Suprapubic skin (tissue), 3 donors: Measurements from ENCODE around the gene TMEM179.

Experiments
- POLR2A ChIP-seq, 2 donors: fragments of 450-650 bp; IDR thresholded peaks; one replicate each; pipeline ENCODE4 v1.6.1; 2017; ENCODE audit warnings: antibody characterized with exemption in 2 of 2, mild to moderate bottlenecking in 2 of 2, moderate library complexity in 2 of 2
- TF ChIP-seq, protein P1 (sequence below), 2 donors: fragments of 200-600 bp in 1 of 2; fragments of 450-650 bp in 1 of 2; sonication (generic) in 1 of 2; IDR thresholded peaks; one replicate each; pipeline ENCODE4 v1.5.1; 2016 to 2019; ENCODE audit warnings: antibody characterized with exemption in 2 of 2, mild to moderate bottlenecking in 1 of 2, moderate library complexity in 1 of 2

DNA sequence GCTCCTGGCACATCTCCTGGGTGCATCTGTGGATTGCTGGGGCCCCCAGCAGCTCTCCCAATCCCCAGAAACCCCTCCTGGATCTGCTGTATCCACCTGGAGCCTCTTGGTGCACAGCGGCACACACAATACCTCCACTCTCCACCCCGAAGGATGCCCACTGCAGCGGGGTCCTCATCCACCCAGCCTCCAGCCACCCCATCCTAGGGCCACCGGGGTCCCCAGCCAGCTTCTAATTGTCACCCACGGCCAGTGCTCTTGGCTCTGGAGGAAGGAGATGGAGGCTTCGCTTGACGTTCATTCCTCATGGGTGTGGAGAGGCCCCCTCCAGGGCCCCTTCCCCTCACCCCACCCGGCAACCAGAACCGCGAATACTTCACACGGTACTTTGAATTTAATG lies 31.6 kb upstream of the TMEM179 start:
- TF ChIP-seq, protein P1, sequence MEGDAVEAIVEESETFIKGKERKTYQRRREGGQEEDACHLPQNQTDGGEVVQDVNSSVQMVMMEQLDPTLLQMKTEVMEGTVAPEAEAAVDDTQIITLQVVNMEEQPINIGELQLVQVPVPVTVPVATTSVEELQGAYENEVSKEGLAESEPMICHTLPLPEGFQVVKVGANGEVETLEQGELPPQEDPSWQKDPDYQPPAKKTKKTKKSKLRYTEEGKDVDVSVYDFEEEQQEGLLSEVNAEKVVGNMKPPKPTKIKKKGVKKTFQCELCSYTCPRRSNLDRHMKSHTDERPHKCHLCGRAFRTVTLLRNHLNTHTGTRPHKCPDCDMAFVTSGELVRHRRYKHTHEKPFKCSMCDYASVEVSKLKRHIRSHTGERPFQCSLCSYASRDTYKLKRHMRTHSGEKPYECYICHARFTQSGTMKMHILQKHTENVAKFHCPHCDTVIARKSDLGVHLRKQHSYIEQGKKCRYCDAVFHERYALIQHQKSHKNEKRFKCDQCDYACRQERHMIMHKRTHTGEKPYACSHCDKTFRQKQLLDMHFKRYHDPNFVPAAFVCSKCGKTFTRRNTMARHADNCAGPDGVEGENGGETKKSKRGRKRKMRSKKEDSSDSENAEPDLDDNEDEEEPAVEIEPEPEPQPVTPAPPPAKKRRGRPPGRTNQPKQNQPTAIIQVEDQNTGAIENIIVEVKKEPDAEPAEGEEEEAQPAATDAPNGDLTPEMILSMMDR (IDR thresholded peaks at IDR 0.05), result no peak
- no peak for TF ChIP-seq POLR2A (IDR thresholded peaks at IDR 0.05)
